ENCODE measurements around the gene XPNPEP1.

DNA sequence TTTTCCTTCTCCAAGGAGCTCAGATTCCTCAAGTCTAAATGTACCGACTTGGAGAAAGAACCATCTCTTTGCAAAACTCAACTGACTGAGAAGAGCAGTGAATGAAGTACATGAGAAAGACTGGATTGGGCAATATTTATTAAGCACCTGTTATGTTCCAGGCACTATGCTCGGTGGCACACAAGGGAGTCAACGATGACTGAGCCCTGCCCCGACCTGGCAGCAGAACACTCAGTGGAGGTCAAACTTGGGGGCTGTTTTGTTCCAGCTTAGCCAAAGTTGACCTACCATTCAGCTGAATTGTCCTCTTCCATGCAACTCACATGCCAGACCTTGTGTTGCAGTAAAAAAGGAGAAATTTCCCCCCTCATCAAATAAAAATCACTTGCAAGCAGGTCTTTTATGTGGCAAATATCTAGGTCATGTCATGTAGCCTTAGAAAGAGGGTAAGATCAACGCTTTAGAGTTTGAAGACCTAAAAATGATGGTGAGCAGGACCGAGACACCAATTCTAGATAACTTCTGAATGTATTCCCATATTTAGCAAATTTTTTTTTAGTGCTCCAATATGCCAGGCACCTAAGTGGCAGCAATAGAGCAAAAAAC is 14.3 kb upstream of the XPNPEP1 start:
- TF ChIP-seq, protein P1, sequence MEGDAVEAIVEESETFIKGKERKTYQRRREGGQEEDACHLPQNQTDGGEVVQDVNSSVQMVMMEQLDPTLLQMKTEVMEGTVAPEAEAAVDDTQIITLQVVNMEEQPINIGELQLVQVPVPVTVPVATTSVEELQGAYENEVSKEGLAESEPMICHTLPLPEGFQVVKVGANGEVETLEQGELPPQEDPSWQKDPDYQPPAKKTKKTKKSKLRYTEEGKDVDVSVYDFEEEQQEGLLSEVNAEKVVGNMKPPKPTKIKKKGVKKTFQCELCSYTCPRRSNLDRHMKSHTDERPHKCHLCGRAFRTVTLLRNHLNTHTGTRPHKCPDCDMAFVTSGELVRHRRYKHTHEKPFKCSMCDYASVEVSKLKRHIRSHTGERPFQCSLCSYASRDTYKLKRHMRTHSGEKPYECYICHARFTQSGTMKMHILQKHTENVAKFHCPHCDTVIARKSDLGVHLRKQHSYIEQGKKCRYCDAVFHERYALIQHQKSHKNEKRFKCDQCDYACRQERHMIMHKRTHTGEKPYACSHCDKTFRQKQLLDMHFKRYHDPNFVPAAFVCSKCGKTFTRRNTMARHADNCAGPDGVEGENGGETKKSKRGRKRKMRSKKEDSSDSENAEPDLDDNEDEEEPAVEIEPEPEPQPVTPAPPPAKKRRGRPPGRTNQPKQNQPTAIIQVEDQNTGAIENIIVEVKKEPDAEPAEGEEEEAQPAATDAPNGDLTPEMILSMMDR (IDR thresholded peaks at IDR 0.05; ENCODE audit: poor library complexity, severe bottlenecking): no peak
- TF ChIP-seq POLR2AphosphoS5 (IDR thresholded peaks at IDR 0.05) (no peak), EZH2 (IDR thresholded peaks at IDR 0.05; ENCODE audit: borderline replicate concordance, insufficient read depth, low read length, poor library complexity, severe bottlenecking) (no peak)

Measured in neural cell (in vitro differentiated cells).